ENCODE data around the gene TSR1.

TSR1 gene

DNA sequence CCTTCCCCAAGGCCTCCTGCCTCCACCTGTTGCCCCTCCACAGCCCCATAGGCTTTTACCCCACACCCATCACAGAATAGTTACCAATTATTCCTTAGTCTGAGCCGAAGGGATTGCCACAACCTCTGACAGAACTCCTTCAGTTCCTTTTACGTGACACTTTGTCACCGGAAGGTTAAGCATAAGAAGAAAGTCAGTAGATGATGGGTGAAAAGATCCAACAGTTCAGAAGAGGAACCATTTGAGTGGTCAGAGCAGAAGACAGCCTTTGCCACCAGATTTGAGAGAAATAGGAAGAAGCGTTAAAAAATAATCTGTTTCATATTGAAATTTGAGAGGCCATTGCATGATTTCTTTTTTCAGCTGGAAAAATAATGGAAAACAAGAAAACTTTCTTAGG, 31.3 kb downstream of the TSR1 start:
- peaks cover 18 to 30% of the 10 kb centered on the region in 2 donors for H3K4me1 Mint-ChIP-seq (ENCODE audit: low read depth in 2 of 2)
- DNase-seq, result no peak
- H3K4me3 Mint-ChIP-seq, result peak overlapping the region; percentile 51 to 85
- peaks cover 11% of the 10 kb centered on the region for H3K36me3 Mint-ChIP-seq (ENCODE audit: insufficient read depth)
- H3K9me3 Mint-ChIP-seq, result no peaks in the 10 kb centered on the region
- H3K27me3 Mint-ChIP-seq, result no peaks in the 10 kb centered on the region
- H3K27ac Mint-ChIP-seq, result no peak overlapping the region
- no peak for ATAC-seq (replicated peaks)

GRCh38 chr17:2303204-2304188, 32.8 kb downstream of the TSR1 start, which contains the start of the genes SMG6 and SRR:
Gene SMG6 (minus strand): TSS chr17:2303785. CDS start chr17:2303720, 65 bp downstream.
Gene SRR (plus strand): TSS chr17:2303950. CDS start chr17:2315561, 11,611 bp downstream.
- Mint-ChIP-seq H3K4me1 (ENCODE audit: low read depth in 2 of 2) (peaks cover 20 to 27% of the 10 kb centered on the region in 2 donors), H3K9me3 (no peaks in the 10 kb centered on the region), H3K27me3 (no peaks in the 10 kb centered on the region), H3K36me3 (ENCODE audit: insufficient read depth) (peaks cover 19% of the 10 kb centered on the region), H3K4me3 (peak within 1 kb of the TSS; percentile 85 to 89), H3K27ac (peak within 1 kb of the TSS; percentile 85 to 88)
- ATAC-seq (replicated peaks) (peak; percentile 85), DNase-seq (peak; percentile 88 to 89 (median 88))

GRCh38 chr17:2302778-2303203, 33.5 kb downstream of the TSR1 start:
- peaks cover 25% of the 10 kb centered on the region for H3K36me3 Mint-ChIP-seq (ENCODE audit: insufficient read depth)
- peaks cover 20 to 31% of the 10 kb centered on the region in 2 donors for H3K4me1 Mint-ChIP-seq (ENCODE audit: low read depth in 2 of 2)
- H3K27me3 Mint-ChIP-seq, result no peaks in the 10 kb centered on the region
- ATAC-seq (replicated peaks) (peak; percentile 2), DNase-seq (peak in 2 of 3 experiments; percentile 5 to 20)
- peak overlapping the region; percentile 85 to 88 for H3K27ac Mint-ChIP-seq
- peak overlapping the region; percentile 85 to 89 for H3K4me3 Mint-ChIP-seq
- H3K9me3 Mint-ChIP-seq, result no peaks in the 10 kb centered on the region

- no peak for DNase-seq
- no peaks in the 10 kb centered on the region for H3K9me3 Mint-ChIP-seq
- ATAC-seq (replicated peaks), result no peak
- peaks cover 25 to 42% of the 10 kb centered on the region in 2 donors for H3K4me1 Mint-ChIP-seq (ENCODE audit: low read depth in 2 of 2)
- H3K36me3 Mint-ChIP-seq (ENCODE audit: insufficient read depth), result peaks cover 47% of the 10 kb centered on the region
- H3K27me3 Mint-ChIP-seq, result no peaks in the 10 kb centered on the region
- H3K4me3 Mint-ChIP-seq, result no peak overlapping the region
- no peak overlapping the region for H3K27ac Mint-ChIP-seq
Measured at GRCh38 chr17:2299756-2300155, 36.5 kb downstream of the TSR1 start.

- DNase-seq, result no peak
- no peak overlapping the region for H3K4me3 Mint-ChIP-seq
- H3K27me3 Mint-ChIP-seq, result no peaks in the 10 kb centered on the region
- H3K27ac Mint-ChIP-seq, result no peak overlapping the region
- no peaks in the 10 kb centered on the region for H3K9me3 Mint-ChIP-seq
- ATAC-seq (replicated peaks), result no peak
- peaks cover 47% of the 10 kb centered on the region for H3K36me3 Mint-ChIP-seq (ENCODE audit: insufficient read depth)
- peaks cover 25 to 42% of the 10 kb centered on the region in 2 donors for H3K4me1 Mint-ChIP-seq (ENCODE audit: low read depth in 2 of 2)
Measured at GRCh38 chr17:2299136-2299535, 37.1 kb downstream of the TSR1 start.

DNA sequence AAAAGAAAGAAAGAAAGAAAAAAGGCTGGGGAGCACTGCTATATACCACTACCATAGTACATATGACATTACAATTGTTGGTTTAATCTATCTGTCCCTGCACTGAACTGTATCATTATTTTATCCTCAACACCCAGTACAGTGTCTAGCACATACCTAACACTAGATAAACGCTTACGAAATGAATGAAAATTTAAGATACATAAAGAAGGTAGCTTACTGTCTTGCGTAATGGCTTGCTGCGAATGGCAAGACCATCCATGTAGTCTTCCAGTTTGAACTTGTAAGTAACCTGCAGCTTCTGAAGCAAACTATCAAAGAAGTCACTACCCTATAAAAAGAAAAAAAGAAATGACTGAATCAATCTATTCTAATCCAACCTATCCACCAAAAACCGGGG, 39.2 kb downstream of the TSR1 start:
- Mint-ChIP-seq H3K9me3 (no peaks in the 10 kb centered on the region), H3K27me3 (no peaks in the 10 kb centered on the region), H3K4me1 (ENCODE audit: low read depth in 2 of 2) (peaks cover 26 to 36% of the 10 kb centered on the region in 2 donors), H3K36me3 (ENCODE audit: insufficient read depth) (peaks cover 49% of the 10 kb centered on the region), H3K27ac (no peak overlapping the region), H3K4me3 (no peak overlapping the region)
- ATAC-seq (replicated peaks), result no peak
- no peak for DNase-seq

GRCh38 chr17:2295575-2295974, 40.7 kb downstream of the TSR1 start:
- H3K4me1 Mint-ChIP-seq (ENCODE audit: low read depth in 2 of 2), result peaks cover 23 to 35% of the 10 kb centered on the region in 2 donors
- H3K4me3 Mint-ChIP-seq, result no peak overlapping the region
- peak overlapping the region in 1 of 2 donors; percentile 23 for H3K27ac Mint-ChIP-seq
- H3K9me3 Mint-ChIP-seq, result no peaks in the 10 kb centered on the region
- DNase-seq (no peak), ATAC-seq (replicated peaks) (no peak)
- H3K36me3 Mint-ChIP-seq (ENCODE audit: insufficient read depth), result peaks cover 58% of the 10 kb centered on the region
- no peaks in the 10 kb centered on the region for H3K27me3 Mint-ChIP-seq

- H3K4me3 Mint-ChIP-seq, result no peak overlapping the region
- DNase-seq, result no peak
- ATAC-seq (replicated peaks), result no peak
- peaks cover 11 to 17% of the 10 kb centered on the region in 2 donors for H3K4me1 Mint-ChIP-seq (ENCODE audit: low read depth in 2 of 2)
- H3K9me3 Mint-ChIP-seq, result no peaks in the 10 kb centered on the region
- no peaks in the 10 kb centered on the region for H3K27me3 Mint-ChIP-seq
- H3K27ac Mint-ChIP-seq, result no peak overlapping the region
- H3K36me3 Mint-ChIP-seq (ENCODE audit: insufficient read depth), result peaks cover 61% of the 10 kb centered on the region
Measured at GRCh38 chr17:2292100-2292499, 44.2 kb downstream of the TSR1 start.

- H3K4me3 Mint-ChIP-seq, result no peak overlapping the region
- peaks cover 3 to 4% of the 10 kb centered on the region in 2 donors for H3K4me1 Mint-ChIP-seq (ENCODE audit: low read depth in 2 of 2)
- no peaks in the 10 kb centered on the region for H3K9me3 Mint-ChIP-seq
- no peak for ATAC-seq (replicated peaks)
- no peak for DNase-seq
- H3K27ac Mint-ChIP-seq, result peak overlapping the region in 1 of 2 donors; percentile 11
- peaks cover 58% of the 10 kb centered on the region for H3K36me3 Mint-ChIP-seq (ENCODE audit: insufficient read depth)
- H3K27me3 Mint-ChIP-seq, result no peaks in the 10 kb centered on the region
Measured at GRCh38 chr17:2289878-2290478, 46.3 kb downstream of the TSR1 start.

GRCh38 chr17:2283302-2283701, 53.0 kb downstream of the TSR1 start:
- Mint-ChIP-seq H3K36me3 (ENCODE audit: insufficient read depth) (peaks cover 60% of the 10 kb centered on the region), H3K27ac (no peak overlapping the region), H3K4me1 (ENCODE audit: low read depth in 2 of 2) (peaks cover 6 to 11% of the 10 kb centered on the region in 2 donors), H3K27me3 (no peaks in the 10 kb centered on the region), H3K9me3 (no peaks in the 10 kb centered on the region), H3K4me3 (no peak overlapping the region)
- no peak for ATAC-seq (replicated peaks)
- no peak for DNase-seq

GRCh38 chr17:2282297-2282873, 53.9 kb downstream of the TSR1 start:
- DNase-seq, result peak in 1 of 3 experiments; percentile 17
- H3K27me3 Mint-ChIP-seq, result no peaks in the 10 kb centered on the region
- no peaks in the 10 kb centered on the region for H3K9me3 Mint-ChIP-seq
- ATAC-seq (replicated peaks), result peak; percentile 58
- no peak overlapping the region for H3K4me3 Mint-ChIP-seq
- H3K36me3 Mint-ChIP-seq (ENCODE audit: insufficient read depth), result peaks cover 53% of the 10 kb centered on the region
- H3K4me1 Mint-ChIP-seq (ENCODE audit: low read depth in 2 of 2), result peaks cover 6 to 11% of the 10 kb centered on the region in 2 donors
- peak overlapping the region in 1 of 2 donors; percentile 57 for H3K27ac Mint-ChIP-seq

GRCh38 chr17:2279707-2280106, 56.5 kb downstream of the TSR1 start:
- no peak for ATAC-seq (replicated peaks)
- H3K27ac Mint-ChIP-seq, result no peak overlapping the region
- H3K27me3 Mint-ChIP-seq, result no peaks in the 10 kb centered on the region
- no peak overlapping the region for H3K4me3 Mint-ChIP-seq
- DNase-seq, result no peak
- peaks cover 24 to 29% of the 10 kb centered on the region in 2 donors for H3K4me1 Mint-ChIP-seq (ENCODE audit: low read depth in 2 of 2)
- peaks cover 46% of the 10 kb centered on the region for H3K36me3 Mint-ChIP-seq (ENCODE audit: insufficient read depth)
- no peaks in the 10 kb centered on the region for H3K9me3 Mint-ChIP-seq

DNA sequence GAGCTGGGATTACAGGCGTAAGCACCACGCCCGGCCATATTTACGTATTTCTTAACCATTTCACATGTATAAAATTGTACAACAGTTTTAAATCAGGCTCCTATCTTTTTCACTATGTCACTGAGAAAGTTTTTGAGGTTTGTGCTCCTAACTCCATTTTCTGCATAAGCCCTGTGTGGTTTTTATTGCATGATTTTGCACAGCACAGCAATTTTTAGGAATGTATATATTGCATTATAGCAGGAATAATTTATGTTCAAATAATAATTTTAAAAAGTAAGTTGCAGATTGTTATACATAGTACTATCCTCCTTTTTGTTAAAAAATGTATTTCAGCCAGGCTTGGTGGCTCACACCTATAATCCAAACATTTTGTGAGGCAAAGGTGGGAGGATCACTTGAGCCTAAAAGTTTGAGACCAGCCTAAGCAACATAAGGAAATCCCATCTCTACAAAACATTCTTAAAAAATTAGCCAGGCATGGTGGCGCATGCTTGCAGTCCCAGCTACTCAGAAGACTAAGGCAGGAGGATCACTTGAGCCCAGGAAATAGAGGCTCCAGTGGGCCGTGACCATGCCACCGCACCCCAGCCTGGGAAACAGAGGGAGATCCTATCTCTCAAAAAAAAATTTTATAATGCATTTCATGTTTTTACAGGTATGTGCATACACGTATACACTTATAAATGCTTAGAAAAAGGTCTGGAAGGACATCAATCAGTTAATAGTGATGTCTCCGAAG, 58.7 kb downstream of the TSR1 start:
- ATAC-seq (replicated peaks) (no peak), DNase-seq (no peak)
- peaks cover 46% of the 10 kb centered on the region for H3K36me3 Mint-ChIP-seq (ENCODE audit: insufficient read depth)
- H3K9me3 Mint-ChIP-seq, result no peaks in the 10 kb centered on the region
- peaks cover 29% of the 10 kb centered on the region in 2 donors for H3K4me1 Mint-ChIP-seq (ENCODE audit: low read depth in 2 of 2)
- H3K4me3 Mint-ChIP-seq, result no peak overlapping the region
- no peak overlapping the region for H3K27ac Mint-ChIP-seq
- no peaks in the 10 kb centered on the region for H3K27me3 Mint-ChIP-seq

Data from effector memory CD8-positive, alpha-beta T cell (primary cell).